NT2/D1 (cell line): ENCODE results near the gene PSMD1.

Experiments
- SUZ12 ChIP-seq: IDR thresholded peaks from 2 replicates; pipeline ENCODE4 v1.6.1; 2011; ENCODE audit not compliant: insufficient read length, insufficient read depth; ENCODE audit errors: extremely low read depth
- YY1 ChIP-seq: IDR thresholded peaks from 2 replicates; pipeline ENCODE4 v1.6.1; 2011; ENCODE audit not compliant: insufficient read length, insufficient read depth
- ZNF274 ChIP-seq: IDR thresholded peaks from 2 replicates; pipeline ENCODE4 v1.6.1; 2011; ENCODE audit warnings: mild to moderate bottlenecking, low read depth, low read length

- TF ChIP-seq ZNF274 = no peak
- TF ChIP-seq YY1 = no peak
- TF ChIP-seq SUZ12 = no peak
Observed at GRCh38 chr2:231099918-231100317, 43.3 kb downstream of the PSMD1 start.
